PC-3 (cell line): ENCODE measurements around the gene COLEC11.

Source experiments
- CTCF ChIP-seq: fragments of 300-600 bp; sonication (generic); conservative IDR thresholded peaks from 2 replicates; pipeline ENCODE4 v1.5.1; 2017; ENCODE audit warnings: antibody characterized with exemption, low read depth, mild to moderate bottlenecking, low read length
- EZH2phosphoT487 ChIP-seq: fragments of 300-600 bp; sonication (generic); IDR thresholded peaks from 2 replicates; pipeline ENCODE4 v1.6.1; 2018; ENCODE audit warnings: mild to moderate bottlenecking, antibody characterized with exemption, low read length, borderline replicate concordance

GRCh38 chr2:3610415-3610814, 15.5 kb downstream of the COLEC11 start:
- TF ChIP-seq CTCF (no peak), EZH2phosphoT487 (no peak)
